Karpas-422 (cell line): ENCODE data around the gene TEKT5. TPM values are rescaled to one million over a fixed set of nuclear protein-coding genes. Genes with fewer than 3 reads are reported as not detected.

Source experiments
- DNase-seq: peaks from one replicate; pipeline ENCODE4 v3.0.0-alpha.2; 2015
- H2AFZ ChIP-seq: fragments of 200-600 bp; sonication (generic); 2 replicates; pipeline ENCODE4 v1.6.1; 2014; ENCODE audit warnings: antibody characterized with exemption, low read length, mixed read lengths
- H3K27ac ChIP-seq: fragments of 200-600 bp; sonication (generic); 2 replicates; pipeline ENCODE4 v1.5.1; 2014; ENCODE audit warnings: mild to moderate bottlenecking, low read length, moderate library complexity
- H3K27me3 ChIP-seq: fragments of 200-600 bp; sonication (generic); 2 replicates; pipeline ENCODE4 v1.6.1; 2014; ENCODE audit warnings: low read length, mixed read lengths
- H3K36me3 ChIP-seq: fragments of 200-600 bp; sonication (generic); 2 replicates; pipeline ENCODE4 v1.6.1; 2014; ENCODE audit warnings: low read length, mixed read lengths; ENCODE audit not compliant: insufficient read depth
- H3K4me1 ChIP-seq: fragments of 200-600 bp; sonication (generic); 2 replicates; pipeline ENCODE4 v1.6.1; 2014; ENCODE audit warnings: mild to moderate bottlenecking, low read length, mixed read lengths
- H3K4me2 ChIP-seq: fragments of 200-600 bp; sonication (generic); 2 replicates; pipeline ENCODE4 v1.6.1; 2014; ENCODE audit warnings: low read length, low read depth, mild to moderate bottlenecking; ENCODE audit not compliant: poor library complexity, severe bottlenecking
- H3K4me3 ChIP-seq: fragments of 200-600 bp; sonication (generic); 2 replicates; pipeline ENCODE4 v1.5.1; 2014; ENCODE audit warnings: mild to moderate bottlenecking, antibody characterized with exemption, low read length, mixed read lengths
- H3K79me2 ChIP-seq: fragments of 200-600 bp; sonication (generic); 2 replicates; pipeline ENCODE4 v1.6.1; 2014; ENCODE audit warnings: mild to moderate bottlenecking, low read length, mixed read lengths
- H3K9ac ChIP-seq: fragments of 200-600 bp; sonication (generic); 2 replicates; pipeline ENCODE4 v1.6.0; 2014; ENCODE audit warnings: low read length
- H3K9me2 ChIP-seq: fragments of 200-600 bp; sonication (generic), shearing (Covaris generic); replicated peaks from 2 replicates; pipeline ENCODE4 v1.6.0; 2014; ENCODE audit warnings: mild to moderate bottlenecking, low read length, moderate library complexity; ENCODE audit not compliant: insufficient read depth
- H3K9me3 ChIP-seq: fragments of 300-700, 200-600 bp; sonication (generic); 2 replicates; pipeline ENCODE4 v1.6.1; 2014; ENCODE audit warnings: low read length, mixed read lengths
- H4K20me1 ChIP-seq: fragments of 200-600 bp; sonication (generic); 2 replicates; pipeline ENCODE4 v1.6.1; 2014; ENCODE audit warnings: mild to moderate bottlenecking, antibody characterized with exemption, low read length, low read depth; ENCODE audit not compliant: insufficient read depth
- total RNA-seq: library from RNA; depleted of rRNA; stranded (reverse); fragments of >200 nt; shearing (Covaris generic); gene quantifications from 2 replicates; pipeline ENCODE4 v1.2.3, GENCODE V29; 2014; ENCODE audit warnings: low replicate concordance

Gene TEKT5
- total RNA-seq, 1 experiment from 2014 or later: 2.6 TPM

DNA sequence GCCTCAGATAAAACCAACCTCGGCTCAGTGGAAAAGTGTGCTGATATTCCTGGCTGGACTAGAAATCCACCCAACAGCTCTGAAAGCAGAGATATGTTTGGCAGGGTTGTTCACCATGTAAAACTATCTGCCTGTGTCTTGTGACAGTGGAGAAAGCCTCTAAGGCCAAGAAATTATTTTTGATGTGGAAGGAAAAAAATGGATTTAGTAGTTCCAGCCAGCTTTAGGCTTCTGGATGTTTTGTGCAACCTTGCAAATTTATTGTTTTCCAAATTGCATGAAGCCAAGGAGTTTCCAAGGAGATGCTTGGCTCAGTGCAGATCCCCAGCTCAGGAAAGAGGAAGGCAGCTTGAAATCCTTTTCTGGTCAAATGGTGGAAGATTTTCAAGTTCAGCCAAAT lies 31.6 kb downstream of the TEKT5 start:
- H3K9me3 ChIP-seq: no peaks in the 10 kb centered on the region
- DNase-seq: no peak

DNA sequence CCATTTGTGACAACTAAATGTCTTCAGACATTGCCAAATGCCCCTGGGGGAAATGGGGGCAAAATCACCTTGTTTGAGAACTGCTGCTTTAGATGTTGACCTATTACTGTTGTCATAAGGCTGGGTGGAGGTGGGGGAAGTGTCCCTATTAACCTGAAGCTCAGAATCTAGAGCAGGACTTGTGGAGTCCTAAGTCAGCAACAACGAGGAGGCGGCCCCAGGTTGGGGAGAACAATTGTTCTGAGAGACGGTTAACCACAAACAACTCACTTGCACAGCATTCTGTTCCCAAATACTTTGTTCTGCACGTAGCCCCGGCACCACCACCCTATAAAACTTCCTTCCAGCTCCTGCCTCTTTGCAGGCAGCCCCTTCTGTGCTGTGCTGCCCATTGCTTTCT lies 32.5 kb downstream of the TEKT5 start:
- Histone ChIP-seq H3K27ac (no peak overlapping the region), H3K4me2 (no peak overlapping the region), H3K4me1 (peaks cover 13% of the 10 kb centered on the region), H3K9ac (no peak overlapping the region), H3K79me2 (no peaks in the 10 kb centered on the region), H3K36me3 (no peaks in the 10 kb centered on the region), H2AFZ (no peak overlapping the region), H3K9me2 (no peaks in the 10 kb centered on the region), H3K9me3 (no peaks in the 10 kb centered on the region), H4K20me1 (no peaks in the 10 kb centered on the region), H3K27me3 (no peaks in the 10 kb centered on the region), H3K4me3 (no peak overlapping the region)
- no peak for DNase-seq

More for the DNA sequence above, 31.6 kb downstream of the TEKT5 start:
- H2AFZ ChIP-seq: no peak overlapping the region
- H3K4me1 ChIP-seq: peaks cover 11% of the 10 kb centered on the region
- no peak overlapping the region for H3K4me3 ChIP-seq
- no peak overlapping the region for H3K4me2 ChIP-seq
- H3K36me3 ChIP-seq: no peaks in the 10 kb centered on the region
- H4K20me1 ChIP-seq: no peaks in the 10 kb centered on the region
- H3K9ac ChIP-seq: no peak overlapping the region
- no peaks in the 10 kb centered on the region for H3K27me3 ChIP-seq
- no peaks in the 10 kb centered on the region for H3K9me2 ChIP-seq
- no peak overlapping the region for H3K27ac ChIP-seq
- no peaks in the 10 kb centered on the region for H3K79me2 ChIP-seq

DNA sequence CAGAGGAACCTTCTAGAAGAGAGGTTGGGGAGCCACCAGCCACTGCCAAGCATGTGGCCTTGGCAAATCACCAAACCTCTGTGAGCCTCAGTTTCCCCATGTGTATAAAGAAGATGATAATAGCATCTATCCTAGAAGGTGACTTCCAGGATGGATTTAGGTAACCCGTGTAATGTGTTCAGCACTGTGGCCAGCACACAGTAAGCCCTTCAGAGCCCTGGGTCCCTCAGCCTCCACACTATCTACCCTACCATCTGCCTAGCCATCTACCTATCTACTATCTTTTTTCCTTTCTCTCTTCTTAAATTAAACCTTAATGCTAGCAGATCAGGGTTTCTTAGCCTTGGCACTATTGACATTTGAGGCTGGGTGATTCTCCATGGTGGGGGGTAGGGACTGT lies 33.0 kb downstream of the TEKT5 start:
- no peaks in the 10 kb centered on the region for H3K36me3 ChIP-seq
- H3K4me2 ChIP-seq: no peak overlapping the region
- no peak overlapping the region for H3K27ac ChIP-seq
- H3K4me1 ChIP-seq: peaks cover 13% of the 10 kb centered on the region
- DNase-seq: no peak
- H2AFZ ChIP-seq: no peak overlapping the region
- no peaks in the 10 kb centered on the region for H3K27me3 ChIP-seq
- H3K9me3 ChIP-seq: no peaks in the 10 kb centered on the region
- H3K4me3 ChIP-seq: no peak overlapping the region
- no peak overlapping the region for H3K9ac ChIP-seq
- H3K9me2 ChIP-seq: no peaks in the 10 kb centered on the region
- no peaks in the 10 kb centered on the region for H3K79me2 ChIP-seq
- no peaks in the 10 kb centered on the region for H4K20me1 ChIP-seq

DNA sequence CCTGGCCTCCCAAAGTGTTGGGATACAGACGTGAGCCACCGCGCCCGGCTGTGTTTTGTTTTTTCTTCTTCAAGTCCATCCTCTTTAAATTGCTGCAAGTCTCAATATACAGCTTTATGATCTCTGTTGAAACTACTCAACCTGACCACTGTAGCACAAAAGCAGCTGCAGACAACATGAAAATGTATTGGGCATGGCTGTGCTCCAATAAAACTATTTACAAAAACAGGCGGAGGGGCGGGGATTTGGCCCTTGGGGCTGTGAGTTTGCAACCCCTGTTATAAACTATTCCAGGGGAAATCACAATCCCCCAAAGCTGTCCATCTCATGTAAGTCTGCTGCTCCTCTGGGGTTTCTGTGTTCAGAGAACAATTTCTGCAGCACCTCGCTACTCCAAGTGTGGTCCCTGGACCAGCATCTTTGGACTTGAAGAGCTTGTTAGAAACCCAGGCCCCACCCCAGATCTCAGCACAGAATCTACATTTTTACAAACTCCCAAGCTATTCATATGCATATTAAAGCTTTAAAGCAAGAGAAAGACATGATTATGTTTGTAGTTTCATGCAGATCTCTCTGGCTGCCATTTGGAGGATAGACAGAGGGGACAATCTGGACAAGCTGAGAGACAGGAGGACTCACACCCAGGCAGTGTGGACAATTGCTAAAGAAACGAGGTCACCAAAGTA lies 33.6 kb downstream of the TEKT5 start:
- no peaks in the 10 kb centered on the region for H3K27me3 ChIP-seq
- H3K9me3 ChIP-seq: no peaks in the 10 kb centered on the region
- no peaks in the 10 kb centered on the region for H3K9me2 ChIP-seq
- no peak overlapping the region for H3K27ac ChIP-seq
- H3K4me2 ChIP-seq: no peak overlapping the region
- H3K36me3 ChIP-seq: no peaks in the 10 kb centered on the region
- peaks cover 13% of the 10 kb centered on the region for H3K4me1 ChIP-seq
- no peak overlapping the region for H3K9ac ChIP-seq
- no peak overlapping the region for H3K4me3 ChIP-seq
- no peak overlapping the region for H2AFZ ChIP-seq
- H4K20me1 ChIP-seq: no peaks in the 10 kb centered on the region
- DNase-seq: no peak
- no peaks in the 10 kb centered on the region for H3K79me2 ChIP-seq

DNA sequence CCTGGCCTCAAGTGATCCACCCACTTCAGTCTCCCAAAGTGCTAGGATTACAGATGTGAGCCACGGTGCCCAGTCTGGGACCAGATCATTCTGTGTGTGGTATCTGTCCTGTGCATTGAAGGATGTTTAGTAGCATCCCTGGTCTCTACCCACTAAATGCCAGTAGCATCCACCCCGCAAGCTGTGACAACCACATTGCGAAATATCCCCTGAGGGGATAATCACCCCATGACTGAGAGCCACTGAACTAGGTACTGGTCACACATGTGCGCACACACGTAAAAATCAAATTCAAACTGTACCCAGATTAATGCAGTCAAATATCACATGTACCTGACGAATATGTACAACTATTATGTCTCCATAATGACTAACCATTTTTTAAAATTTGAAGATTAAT lies 35.8 kb downstream of the TEKT5 start:
- H3K9ac ChIP-seq: no peak overlapping the region
- H3K9me3 ChIP-seq: no peaks in the 10 kb centered on the region
- no peaks in the 10 kb centered on the region for H3K79me2 ChIP-seq
- H2AFZ ChIP-seq: no peak overlapping the region
- H3K9me2 ChIP-seq: no peaks in the 10 kb centered on the region
- H3K4me2 ChIP-seq: no peak overlapping the region
- H3K4me1 ChIP-seq: peaks cover 13% of the 10 kb centered on the region
- H3K4me3 ChIP-seq: no peak overlapping the region
- no peaks in the 10 kb centered on the region for H3K36me3 ChIP-seq
- peak; percentile 74 for DNase-seq
- no peaks in the 10 kb centered on the region for H3K27me3 ChIP-seq
- H4K20me1 ChIP-seq: no peaks in the 10 kb centered on the region
- no peak overlapping the region for H3K27ac ChIP-seq

DNA sequence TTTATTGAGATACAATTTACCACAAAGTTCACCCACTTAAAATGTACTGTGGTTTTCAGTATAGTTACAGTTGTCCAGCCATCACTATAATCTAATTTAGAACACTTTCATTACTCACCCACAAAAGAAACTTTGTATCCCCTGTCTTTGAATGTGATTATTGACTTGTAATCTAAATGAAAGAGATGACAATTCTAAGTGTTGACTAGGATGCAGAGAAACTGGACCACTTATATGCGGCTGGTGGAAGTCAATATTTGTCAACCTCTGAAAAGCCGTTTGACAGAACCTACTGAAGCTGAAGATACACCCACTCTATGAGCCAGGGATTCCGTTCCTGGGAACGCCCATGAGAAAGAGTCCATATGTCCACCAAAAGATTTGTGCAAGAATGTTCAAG lies 36.8 kb downstream of the TEKT5 start:
- no peak for DNase-seq
- Histone ChIP-seq H3K4me1 (peaks cover 13% of the 10 kb centered on the region), H3K4me2 (no peak overlapping the region), H3K9me2 (no peaks in the 10 kb centered on the region), H3K27me3 (no peaks in the 10 kb centered on the region), H3K9me3 (no peaks in the 10 kb centered on the region), H3K9ac (no peak overlapping the region), H3K79me2 (no peaks in the 10 kb centered on the region), H2AFZ (no peak overlapping the region), H3K4me3 (no peak overlapping the region), H3K27ac (no peak overlapping the region), H4K20me1 (no peaks in the 10 kb centered on the region), H3K36me3 (no peaks in the 10 kb centered on the region)

DNA sequence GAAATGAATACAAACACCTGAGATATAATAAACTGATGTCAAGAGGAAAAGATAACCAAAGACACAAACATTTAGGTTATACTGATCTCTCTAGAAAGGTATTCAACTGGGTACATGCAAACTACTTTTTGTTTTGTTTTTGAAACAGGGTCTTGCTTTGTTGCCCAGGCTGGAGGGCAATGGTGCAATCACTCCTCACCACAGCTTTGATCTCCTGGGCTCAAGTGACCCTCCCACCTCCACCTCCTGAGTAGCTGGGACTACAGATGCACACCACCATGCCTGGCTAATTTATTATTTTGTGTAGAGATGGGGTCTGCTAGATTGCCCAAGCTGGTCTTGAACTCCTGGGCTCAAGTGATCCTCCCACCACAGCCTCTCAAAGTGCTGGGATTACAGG lies 38.1 kb downstream of the TEKT5 start:
- Histone ChIP-seq H3K79me2 (no peaks in the 10 kb centered on the region), H3K27ac (no peak overlapping the region), H3K9me3 (no peaks in the 10 kb centered on the region), H3K4me1 (peaks cover 13% of the 10 kb centered on the region), H3K4me3 (no peak overlapping the region), H3K4me2 (no peak overlapping the region), H4K20me1 (no peaks in the 10 kb centered on the region), H3K9ac (no peak overlapping the region), H3K27me3 (no peaks in the 10 kb centered on the region), H3K9me2 (no peaks in the 10 kb centered on the region), H3K36me3 (no peaks in the 10 kb centered on the region), H2AFZ (no peak overlapping the region)
- DNase-seq: no peak

DNA sequence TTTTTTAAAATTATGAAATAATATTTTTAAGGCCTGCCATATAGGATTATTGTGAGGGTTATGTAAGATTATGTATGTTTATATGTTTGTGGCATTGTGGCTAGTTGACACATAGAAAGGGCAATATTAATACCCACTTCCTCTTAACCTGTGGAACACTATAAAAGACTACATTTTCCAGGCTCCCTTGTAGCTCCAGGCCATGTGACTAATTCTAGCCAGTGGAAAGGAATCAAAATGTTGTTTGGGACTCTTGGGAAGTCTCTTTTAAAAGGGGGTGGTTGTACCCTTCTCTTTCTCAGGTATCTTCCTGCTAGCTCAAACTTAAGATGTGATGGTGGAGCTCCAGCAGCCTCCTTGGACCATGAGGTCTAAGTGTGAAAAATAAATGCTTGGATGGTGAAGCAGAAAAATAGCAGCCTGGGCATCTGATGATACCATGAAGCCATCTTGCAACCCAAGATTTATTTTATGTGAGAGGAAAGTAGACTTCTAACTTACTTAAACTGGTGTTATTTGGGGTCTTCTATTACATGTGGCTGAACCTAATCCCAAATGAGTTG lies 39.2 kb downstream of the TEKT5 start:
- Histone ChIP-seq H3K9me2 (no peaks in the 10 kb centered on the region), H3K9ac (no peak overlapping the region), H3K27ac (no peak overlapping the region), H3K27me3 (no peaks in the 10 kb centered on the region), H4K20me1 (no peaks in the 10 kb centered on the region), H2AFZ (no peak overlapping the region), H3K4me2 (no peak overlapping the region), H3K4me3 (no peak overlapping the region), H3K79me2 (no peaks in the 10 kb centered on the region), H3K9me3 (no peaks in the 10 kb centered on the region), H3K4me1 (peaks cover 13% of the 10 kb centered on the region), H3K36me3 (no peaks in the 10 kb centered on the region)
- no peak for DNase-seq
